ENCODE measurements around the gene CARMIL1. TPM values are rescaled to one million over a fixed set of nuclear protein-coding genes. Genes with fewer than 3 reads are reported as not detected.

Gene CARMIL1
- total RNA-seq, 1 donor from 2014 or later, result 15.7 TPM

DNA sequence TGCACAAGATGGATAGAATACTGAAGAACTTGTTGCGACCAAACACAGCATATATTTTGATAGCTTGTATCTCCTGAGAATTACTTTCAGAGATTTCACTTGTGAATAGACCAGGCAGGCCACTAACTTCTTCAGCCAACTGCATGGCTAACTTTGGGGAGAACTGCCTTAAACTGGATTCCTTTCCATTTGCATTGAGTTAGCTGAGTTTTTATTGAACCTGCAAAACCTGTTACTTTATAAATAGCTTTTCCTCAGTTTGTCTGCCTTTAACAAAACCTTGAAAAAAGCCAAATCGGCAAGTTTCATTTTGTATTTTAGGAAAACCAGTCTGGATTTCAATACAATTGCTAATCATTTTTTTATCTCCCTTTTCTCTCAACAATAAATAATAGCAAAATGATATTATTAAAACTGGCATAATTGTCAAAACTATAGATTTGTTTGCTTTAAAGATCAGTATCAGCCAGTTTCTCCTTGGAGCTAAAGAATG lies 300.3 kb downstream of the CARMIL1 start:
- no peaks in the 10 kb centered on the region for H3K9me3 Mint-ChIP-seq
- TF ChIP-seq, protein P1, sequence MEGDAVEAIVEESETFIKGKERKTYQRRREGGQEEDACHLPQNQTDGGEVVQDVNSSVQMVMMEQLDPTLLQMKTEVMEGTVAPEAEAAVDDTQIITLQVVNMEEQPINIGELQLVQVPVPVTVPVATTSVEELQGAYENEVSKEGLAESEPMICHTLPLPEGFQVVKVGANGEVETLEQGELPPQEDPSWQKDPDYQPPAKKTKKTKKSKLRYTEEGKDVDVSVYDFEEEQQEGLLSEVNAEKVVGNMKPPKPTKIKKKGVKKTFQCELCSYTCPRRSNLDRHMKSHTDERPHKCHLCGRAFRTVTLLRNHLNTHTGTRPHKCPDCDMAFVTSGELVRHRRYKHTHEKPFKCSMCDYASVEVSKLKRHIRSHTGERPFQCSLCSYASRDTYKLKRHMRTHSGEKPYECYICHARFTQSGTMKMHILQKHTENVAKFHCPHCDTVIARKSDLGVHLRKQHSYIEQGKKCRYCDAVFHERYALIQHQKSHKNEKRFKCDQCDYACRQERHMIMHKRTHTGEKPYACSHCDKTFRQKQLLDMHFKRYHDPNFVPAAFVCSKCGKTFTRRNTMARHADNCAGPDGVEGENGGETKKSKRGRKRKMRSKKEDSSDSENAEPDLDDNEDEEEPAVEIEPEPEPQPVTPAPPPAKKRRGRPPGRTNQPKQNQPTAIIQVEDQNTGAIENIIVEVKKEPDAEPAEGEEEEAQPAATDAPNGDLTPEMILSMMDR (IDR thresholded peaks at IDR 0.05; ENCODE audit: unreplicated experiment), result no peak
- DNase-seq (ENCODE audit: low spot score in 2 of 2, unreplicated experiment in 2 of 2), result no peak
- H3K4me1 Mint-ChIP-seq, result peaks cover 23% of the 10 kb centered on the region
- no peaks in the 10 kb centered on the region for H3K36me3 Mint-ChIP-seq
- no peak overlapping the region for H3K27ac Mint-ChIP-seq
- no peak overlapping the region for H3K4me3 Mint-ChIP-seq
- no peaks in the 10 kb centered on the region for H3K27me3 Mint-ChIP-seq (ENCODE audit: low read depth)

DNA sequence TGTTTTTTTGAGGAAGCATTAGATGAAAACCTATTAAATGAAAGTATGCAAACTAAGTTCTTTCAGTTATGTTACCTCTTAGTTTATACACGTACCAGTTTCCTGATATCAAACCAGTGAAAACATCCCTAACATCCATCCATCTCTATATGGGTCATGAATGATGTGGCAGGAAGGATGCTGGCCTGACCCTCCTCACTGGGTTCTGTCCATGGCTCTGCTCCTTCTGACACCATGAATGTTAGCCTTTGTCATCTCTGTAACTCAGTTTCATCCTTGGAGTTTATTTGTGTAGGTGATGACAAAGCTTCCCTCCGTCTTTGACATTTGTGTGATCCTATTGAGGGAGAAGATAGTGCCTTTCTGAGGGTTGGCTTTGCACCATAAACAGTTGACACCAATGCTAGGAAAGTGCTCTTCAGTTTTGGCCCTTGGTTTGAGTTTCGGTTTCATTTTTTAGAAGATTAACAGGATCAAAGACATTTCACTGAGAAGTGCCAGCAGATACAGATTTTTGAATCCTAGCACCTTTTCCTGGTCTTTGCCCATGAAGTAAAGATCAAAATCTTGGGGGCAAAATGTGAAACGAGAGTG lies 300.8 kb downstream of the CARMIL1 start:
- H3K4me3 Mint-ChIP-seq, result no peak overlapping the region
- no peak for DNase-seq (ENCODE audit: low spot score in 2 of 2, unreplicated experiment in 2 of 2)
- no peaks in the 10 kb centered on the region for H3K27me3 Mint-ChIP-seq (ENCODE audit: low read depth)
- H3K4me1 Mint-ChIP-seq, result peaks cover 23% of the 10 kb centered on the region
- no peaks in the 10 kb centered on the region for H3K9me3 Mint-ChIP-seq
- no peaks in the 10 kb centered on the region for H3K36me3 Mint-ChIP-seq
- TF ChIP-seq, protein P1 (IDR thresholded peaks at IDR 0.05; ENCODE audit: unreplicated experiment), result no peak
- H3K27ac Mint-ChIP-seq, result no peak overlapping the region

DNA sequence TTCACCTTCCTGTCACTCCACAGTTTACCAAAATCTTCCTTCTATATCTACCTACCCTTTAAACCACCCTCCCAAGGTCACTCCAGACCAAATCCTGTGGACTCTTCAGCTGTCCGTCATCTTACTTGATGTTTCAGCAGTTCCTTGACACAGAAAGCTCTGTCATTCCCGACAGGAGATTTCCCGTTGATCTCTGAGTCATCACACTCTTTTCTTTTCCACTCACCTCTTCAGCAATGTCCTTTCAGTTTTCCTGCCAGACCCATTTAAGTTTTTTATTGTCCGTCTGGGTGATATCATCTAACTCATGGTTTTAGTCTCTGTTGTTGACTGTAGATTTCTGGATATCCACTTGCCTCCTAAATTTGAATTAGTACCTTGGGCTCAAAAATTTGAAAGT lies 302.9 kb downstream of the CARMIL1 start:
- Mint-ChIP-seq H3K9me3 (no peaks in the 10 kb centered on the region), H3K27ac (no peak overlapping the region), H3K4me1 (peaks cover 20% of the 10 kb centered on the region), H3K4me3 (no peak overlapping the region), H3K27me3 (ENCODE audit: low read depth) (no peaks in the 10 kb centered on the region), H3K36me3 (no peaks in the 10 kb centered on the region)
- no peak for DNase-seq (ENCODE audit: low spot score in 2 of 2, unreplicated experiment in 2 of 2)
- TF ChIP-seq, protein P1 (IDR thresholded peaks at IDR 0.05; ENCODE audit: unreplicated experiment), result no peak

DNA sequence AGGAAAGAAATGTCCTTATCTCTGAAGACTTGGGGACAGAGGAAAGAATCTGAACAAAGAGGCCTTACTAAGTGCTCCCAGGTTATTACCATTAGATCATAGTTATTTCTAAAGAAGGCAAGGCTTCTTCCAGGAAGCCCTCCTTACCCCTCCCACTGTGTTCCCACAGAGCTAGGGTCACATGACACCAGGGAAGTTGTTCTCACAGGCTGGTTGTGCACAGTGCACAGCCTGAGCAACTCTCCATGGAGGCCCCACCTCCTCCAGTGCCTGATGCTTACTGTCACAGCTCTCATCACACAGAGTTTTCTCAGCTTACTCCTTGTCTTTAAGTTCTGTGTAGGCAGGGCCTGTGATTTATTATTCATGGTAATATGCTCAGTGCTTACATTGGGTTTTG lies 303.9 kb downstream of the CARMIL1 start:
- no peaks in the 10 kb centered on the region for H3K9me3 Mint-ChIP-seq
- H3K27me3 Mint-ChIP-seq (ENCODE audit: low read depth), result no peaks in the 10 kb centered on the region
- no peak overlapping the region for H3K4me3 Mint-ChIP-seq
- H3K27ac Mint-ChIP-seq, result no peak overlapping the region
- peaks cover 15% of the 10 kb centered on the region for H3K4me1 Mint-ChIP-seq
- H3K36me3 Mint-ChIP-seq, result no peaks in the 10 kb centered on the region
- TF ChIP-seq, protein P1 (IDR thresholded peaks at IDR 0.05; ENCODE audit: unreplicated experiment), result no peak
- DNase-seq (ENCODE audit: low spot score in 2 of 2, unreplicated experiment in 2 of 2), result no peak

DNA sequence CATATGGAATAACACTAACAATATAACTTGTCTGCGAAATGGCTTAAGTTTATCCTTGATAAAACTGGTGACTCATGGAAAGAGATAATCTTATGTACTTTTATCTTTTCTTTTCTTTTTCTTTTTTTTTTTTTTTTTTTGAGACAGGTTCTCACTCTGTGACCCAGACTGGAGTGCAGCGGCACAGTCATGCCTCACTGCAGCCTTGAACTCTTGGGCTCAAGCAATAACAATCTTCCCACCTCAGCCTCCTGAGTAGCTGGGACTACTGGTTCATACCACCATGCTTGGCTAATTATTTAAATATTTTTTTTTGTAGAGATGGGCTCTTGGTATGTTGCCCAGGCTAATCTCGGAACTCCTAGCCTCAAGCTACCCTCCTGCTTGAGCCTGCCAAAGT lies 304.7 kb downstream of the CARMIL1 start:
- Mint-ChIP-seq H3K9me3 (no peaks in the 10 kb centered on the region), H3K27me3 (ENCODE audit: low read depth) (no peaks in the 10 kb centered on the region), H3K4me3 (no peak overlapping the region), H3K27ac (no peak overlapping the region), H3K36me3 (peaks cover 3% of the 10 kb centered on the region), H3K4me1 (peaks cover 7% of the 10 kb centered on the region)
- no peak for DNase-seq (ENCODE audit: low spot score in 2 of 2, unreplicated experiment in 2 of 2)
- TF ChIP-seq, protein P1 (IDR thresholded peaks at IDR 0.05; ENCODE audit: unreplicated experiment), result no peak

All from mesothelial cell of epicardium (in vitro differentiated cells).